Astrocyte of the spinal cord (primary cell): ENCODE results near the gene FNDC1.

ENCODE experiments used
- DNase-seq: peaks from one replicate; pipeline ENCODE4 v3.0.0; 2011; ENCODE audit warnings: low read depth, low spot score
- H3K4me3 ChIP-seq: 2 replicates; pipeline ENCODE4 v1.5.1; 2011; ENCODE audit warnings: low read depth, mild to moderate bottlenecking, low read length, moderate library complexity
- in situ Hi-C: cut with HindIII; loops from 2 replicates; pipeline ENCODE4 v1.10.0; 2017; ENCODE audit warnings: low sequenced_read_pairs
- TF ChIP-seq, protein P1 (sequence below): IDR thresholded peaks from 2 replicates; pipeline ENCODE4 v1.5.1; 2012; ENCODE audit warnings: low read depth, mild to moderate bottlenecking, low read length, inconsistent platforms

The FNDC1 gene

DNA sequence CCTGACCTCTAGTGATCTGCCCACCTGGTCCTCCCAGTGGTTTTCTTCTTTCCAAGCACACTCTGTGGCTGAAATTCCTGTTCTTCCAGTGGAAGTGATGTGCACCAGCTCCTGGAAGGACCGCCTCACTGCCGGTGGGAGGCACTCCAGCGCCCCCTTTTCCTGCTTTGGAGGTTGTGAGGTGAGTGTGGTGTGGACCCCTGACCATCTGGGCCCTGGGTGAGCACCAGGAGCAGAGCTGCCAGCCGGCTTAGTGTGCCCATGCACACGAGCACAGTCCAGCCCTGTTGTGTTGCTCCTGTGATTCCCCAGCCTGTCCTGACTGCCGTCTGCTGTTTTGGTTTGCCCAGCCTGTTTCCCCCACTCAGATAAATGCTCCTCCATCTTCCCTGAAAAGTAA is 134.6 kb downstream of the FNDC1 start:
- DNase-seq = no peak
- H3K4me3 ChIP-seq = no peak overlapping the region
- in situ Hi-C loops = no loop called here
- TF ChIP-seq, protein P1, sequence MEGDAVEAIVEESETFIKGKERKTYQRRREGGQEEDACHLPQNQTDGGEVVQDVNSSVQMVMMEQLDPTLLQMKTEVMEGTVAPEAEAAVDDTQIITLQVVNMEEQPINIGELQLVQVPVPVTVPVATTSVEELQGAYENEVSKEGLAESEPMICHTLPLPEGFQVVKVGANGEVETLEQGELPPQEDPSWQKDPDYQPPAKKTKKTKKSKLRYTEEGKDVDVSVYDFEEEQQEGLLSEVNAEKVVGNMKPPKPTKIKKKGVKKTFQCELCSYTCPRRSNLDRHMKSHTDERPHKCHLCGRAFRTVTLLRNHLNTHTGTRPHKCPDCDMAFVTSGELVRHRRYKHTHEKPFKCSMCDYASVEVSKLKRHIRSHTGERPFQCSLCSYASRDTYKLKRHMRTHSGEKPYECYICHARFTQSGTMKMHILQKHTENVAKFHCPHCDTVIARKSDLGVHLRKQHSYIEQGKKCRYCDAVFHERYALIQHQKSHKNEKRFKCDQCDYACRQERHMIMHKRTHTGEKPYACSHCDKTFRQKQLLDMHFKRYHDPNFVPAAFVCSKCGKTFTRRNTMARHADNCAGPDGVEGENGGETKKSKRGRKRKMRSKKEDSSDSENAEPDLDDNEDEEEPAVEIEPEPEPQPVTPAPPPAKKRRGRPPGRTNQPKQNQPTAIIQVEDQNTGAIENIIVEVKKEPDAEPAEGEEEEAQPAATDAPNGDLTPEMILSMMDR = no peak

DNA sequence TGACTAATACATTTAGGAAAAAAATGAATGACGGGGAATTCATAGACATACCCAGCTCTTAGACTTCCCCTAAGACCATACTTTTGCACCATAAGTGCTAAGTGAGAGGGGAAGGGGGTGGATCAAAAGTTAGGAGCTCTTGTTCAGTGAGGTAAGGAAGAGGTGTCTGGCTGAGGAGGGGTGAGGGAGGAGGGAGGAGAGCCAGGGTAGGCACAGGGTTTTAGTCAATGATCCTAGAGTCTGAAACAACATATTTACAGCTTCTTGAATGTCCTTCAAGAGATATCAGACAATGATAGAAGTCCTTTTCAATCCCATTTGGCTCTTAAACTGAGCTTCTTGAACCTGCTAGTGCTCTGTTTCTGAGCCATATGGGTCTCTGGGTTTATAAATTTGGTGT is 135.4 kb downstream of the FNDC1 start:
- no peak overlapping the region for H3K4me3 ChIP-seq
- in situ Hi-C loops = no loop called here

DNA sequence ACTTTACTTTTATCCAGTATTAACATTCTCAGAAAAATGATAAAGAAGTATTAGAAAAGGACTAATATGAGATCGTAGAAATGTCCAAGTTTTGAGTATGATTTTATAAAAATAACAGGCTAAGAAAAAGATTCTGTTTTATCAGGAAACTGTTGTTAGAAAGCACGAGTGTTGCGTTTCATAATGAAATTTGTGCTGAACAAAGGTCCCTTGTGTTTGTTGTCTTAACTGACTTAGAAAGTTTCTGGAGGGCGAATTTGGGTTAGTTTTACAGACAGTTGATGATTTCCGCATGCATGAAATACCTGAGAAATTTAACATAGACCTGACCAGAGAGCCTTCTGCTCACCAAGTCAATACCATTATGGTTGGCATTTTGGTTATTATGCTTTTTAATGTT is 136.0 kb downstream of the FNDC1 start:
- DNase-seq = no peak
- no peak overlapping the region for H3K4me3 ChIP-seq
- in situ Hi-C loops = no loop called here
- TF ChIP-seq, protein P1 = no peak

More for the DNA sequence above, 135.4 kb downstream of the FNDC1 start:
- DNase-seq = no peak
- TF ChIP-seq, protein P1 = no peak

DNA sequence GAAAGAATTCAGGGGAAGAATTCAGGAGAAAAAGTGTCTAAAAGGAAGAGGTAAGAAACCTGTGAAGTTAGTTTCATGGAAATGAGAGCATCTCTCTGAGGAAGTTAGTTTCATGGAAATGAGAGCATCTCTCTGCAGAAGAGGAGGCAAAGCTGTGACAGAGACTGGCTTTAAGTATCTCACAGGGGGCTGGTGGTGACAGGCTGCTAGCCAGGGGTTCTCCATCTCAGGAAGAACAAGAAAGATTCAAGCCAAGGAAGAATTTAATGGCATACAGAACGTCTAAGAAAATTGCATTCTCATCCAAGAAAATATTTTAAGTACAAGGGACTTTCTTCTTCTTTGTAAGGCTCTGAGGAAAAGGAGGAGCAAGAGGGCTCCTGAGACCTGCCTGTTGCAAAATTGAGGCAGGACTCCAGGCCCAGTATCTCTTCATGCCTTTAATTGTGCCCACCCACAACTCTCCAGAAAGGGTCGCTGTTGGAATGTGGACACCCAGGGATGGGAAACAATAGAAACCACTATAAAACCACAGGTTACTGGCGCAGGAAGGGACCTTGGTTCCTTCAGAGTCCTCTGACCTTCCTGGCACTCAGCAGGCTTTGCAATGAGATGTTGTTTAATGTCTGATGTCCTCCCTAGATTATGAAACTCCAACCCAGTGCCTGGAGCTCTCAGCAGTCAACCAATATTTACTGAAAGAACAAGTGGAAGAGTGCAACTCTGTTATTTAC is 136.8 kb downstream of the FNDC1 start:
- no peak overlapping the region for H3K4me3 ChIP-seq
- no peak for DNase-seq
- TF ChIP-seq, protein P1 = no peak
- in situ Hi-C loops = no loop called here

DNA sequence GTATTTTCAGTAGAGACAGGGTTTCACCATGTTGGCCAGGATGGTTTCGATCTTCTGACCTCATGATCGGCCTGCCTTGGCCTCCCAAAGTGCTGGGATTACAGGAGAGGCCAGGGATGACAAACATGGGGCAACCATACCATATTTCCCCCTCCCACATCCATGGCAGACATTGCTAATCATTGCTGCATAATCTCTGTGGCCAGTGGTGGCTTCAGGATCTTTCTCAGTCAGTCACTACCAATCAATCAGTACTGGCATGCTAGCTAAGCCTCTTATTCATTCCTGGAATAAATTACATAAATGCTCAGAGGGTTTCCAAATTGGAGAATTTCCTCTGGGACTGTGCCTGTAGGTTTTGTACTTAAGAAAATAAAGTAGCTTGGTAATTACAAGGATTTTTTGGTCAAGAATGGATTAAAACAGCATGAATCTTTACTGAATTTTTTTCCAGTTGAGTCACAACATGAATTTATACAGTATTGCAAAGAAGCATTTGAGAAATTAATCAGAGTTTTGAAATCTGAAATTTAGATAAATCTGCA is 138.1 kb downstream of the FNDC1 start:
- in situ Hi-C loops = no loop called here
- TF ChIP-seq, protein P1 = no peak
- no peak overlapping the region for H3K4me3 ChIP-seq
- no peak for DNase-seq

DNA sequence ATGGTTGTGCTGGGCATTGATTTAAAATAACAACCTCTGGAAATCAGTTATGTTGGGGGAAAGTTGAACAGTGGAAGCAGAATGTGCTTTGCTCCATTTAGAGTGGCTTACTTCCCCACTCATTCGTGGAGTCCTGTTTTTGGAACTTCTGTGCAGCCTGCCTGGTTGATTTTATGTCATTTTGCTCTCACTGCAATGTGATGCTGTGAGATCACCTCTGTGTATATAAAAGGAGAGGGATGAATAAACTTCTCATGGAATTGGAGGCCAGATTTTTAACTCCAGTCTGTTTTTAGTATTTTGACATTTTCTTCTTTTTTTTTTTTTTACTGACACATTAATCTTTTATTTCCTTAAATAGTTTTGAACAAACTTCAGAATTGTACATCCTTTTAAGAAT is 139.0 kb downstream of the FNDC1 start:
- in situ Hi-C loops = no loop called here
- TF ChIP-seq, protein P1 = no peak
- no peak overlapping the region for H3K4me3 ChIP-seq
- no peak for DNase-seq
